Measurements from ENCODE around the gene ZNF385A.

ZNF385A gene

DNA sequence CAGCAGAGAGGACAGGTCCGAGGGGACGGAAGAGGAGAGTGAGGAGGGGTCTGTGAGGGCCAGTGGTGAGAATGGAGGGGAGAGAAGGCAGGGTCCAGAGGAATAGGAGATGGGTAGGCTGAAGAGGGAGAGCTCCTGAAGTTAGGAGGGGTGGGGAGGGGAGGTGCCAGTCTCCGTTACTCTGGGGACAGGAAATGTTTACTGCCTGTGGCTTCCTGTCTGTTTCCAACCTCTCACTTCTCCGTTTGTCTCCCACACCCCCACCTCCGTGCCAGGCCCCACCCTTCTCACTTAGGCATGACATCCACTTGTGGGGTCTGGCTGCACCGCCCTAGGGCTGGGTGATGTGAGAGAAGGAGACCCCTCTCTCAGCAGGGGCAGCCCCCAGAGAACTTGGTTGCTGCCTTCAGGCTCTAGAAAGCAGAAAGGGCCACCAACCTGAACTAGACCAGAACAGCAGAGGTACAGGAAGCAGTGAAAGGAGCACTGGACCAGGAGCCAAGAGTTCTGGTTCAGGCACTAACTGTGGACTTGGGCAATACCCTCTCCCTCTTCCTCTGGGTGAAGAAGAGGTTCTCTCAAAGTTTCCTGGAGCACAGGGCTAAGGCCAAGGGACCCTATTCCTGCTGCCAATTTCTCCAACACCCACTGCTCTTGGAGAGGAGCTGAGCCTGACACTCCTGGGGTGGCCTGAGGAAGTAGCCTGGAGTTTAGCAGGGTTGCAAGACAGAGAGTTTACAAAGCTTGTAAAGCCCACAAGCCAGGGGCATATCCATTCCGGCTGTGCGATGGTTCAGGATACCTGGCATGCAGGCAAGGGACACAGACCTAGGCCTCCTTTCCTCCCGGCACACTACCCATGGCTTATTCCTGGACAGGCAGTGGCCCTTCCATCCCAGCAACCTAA is 29.0 kb upstream of the ZNF385A start:
- TF ChIP-seq, protein P1, sequence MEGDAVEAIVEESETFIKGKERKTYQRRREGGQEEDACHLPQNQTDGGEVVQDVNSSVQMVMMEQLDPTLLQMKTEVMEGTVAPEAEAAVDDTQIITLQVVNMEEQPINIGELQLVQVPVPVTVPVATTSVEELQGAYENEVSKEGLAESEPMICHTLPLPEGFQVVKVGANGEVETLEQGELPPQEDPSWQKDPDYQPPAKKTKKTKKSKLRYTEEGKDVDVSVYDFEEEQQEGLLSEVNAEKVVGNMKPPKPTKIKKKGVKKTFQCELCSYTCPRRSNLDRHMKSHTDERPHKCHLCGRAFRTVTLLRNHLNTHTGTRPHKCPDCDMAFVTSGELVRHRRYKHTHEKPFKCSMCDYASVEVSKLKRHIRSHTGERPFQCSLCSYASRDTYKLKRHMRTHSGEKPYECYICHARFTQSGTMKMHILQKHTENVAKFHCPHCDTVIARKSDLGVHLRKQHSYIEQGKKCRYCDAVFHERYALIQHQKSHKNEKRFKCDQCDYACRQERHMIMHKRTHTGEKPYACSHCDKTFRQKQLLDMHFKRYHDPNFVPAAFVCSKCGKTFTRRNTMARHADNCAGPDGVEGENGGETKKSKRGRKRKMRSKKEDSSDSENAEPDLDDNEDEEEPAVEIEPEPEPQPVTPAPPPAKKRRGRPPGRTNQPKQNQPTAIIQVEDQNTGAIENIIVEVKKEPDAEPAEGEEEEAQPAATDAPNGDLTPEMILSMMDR (IDR thresholded peaks at IDR 0.05; ENCODE audit: extremely low read depth, missing control alignments), result no peak
- DNase-seq (ENCODE audit: low spot score), result no peak

DNA sequence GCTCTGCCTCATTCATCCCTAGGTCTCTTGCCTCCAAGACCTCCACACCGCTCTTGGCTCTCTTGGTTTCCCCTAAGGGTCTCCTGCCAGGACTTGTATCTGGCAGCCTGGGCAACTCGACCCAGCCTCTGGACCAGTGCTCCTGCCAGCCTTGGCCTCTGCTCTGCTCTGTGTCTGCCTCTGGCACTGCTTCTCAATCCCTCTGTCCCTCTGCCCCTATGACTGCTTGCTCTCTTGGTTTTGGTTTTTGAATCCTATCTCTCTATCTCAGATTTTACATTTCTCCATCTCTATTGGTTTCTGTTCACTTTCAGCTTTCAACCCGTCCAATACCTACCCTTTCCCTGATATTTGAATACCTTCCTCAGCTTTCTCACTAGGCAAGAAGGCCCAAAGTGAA is 28.3 kb upstream of the ZNF385A start:
- TF ChIP-seq, protein P1 (IDR thresholded peaks at IDR 0.05; ENCODE audit: extremely low read depth, missing control alignments), result no peak
- DNase-seq (ENCODE audit: low spot score), result no peak

DNA sequence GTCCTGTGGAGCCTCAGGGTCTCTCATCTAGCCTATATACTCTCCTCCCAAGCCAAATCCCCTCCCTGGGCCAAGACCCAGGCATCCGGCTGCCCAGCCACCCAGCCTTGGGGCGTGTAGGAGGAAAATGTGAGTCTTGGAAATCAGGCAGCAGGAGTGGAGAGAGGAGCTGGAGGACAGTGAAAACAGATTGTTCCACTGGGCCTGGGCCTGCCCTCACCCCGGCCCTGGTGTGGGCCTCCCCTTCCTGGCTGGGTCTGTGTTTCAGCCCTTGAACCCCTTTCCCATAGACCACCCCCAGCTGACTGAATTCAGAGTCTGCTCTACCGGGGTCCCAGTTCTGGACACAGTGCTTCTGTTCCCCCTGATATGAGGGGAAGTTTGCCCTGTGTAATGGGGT is 27.8 kb upstream of the ZNF385A start:
- no peak for DNase-seq (ENCODE audit: low spot score)
- TF ChIP-seq, protein P1 (IDR thresholded peaks at IDR 0.05; ENCODE audit: extremely low read depth, missing control alignments), result no peak

DNA sequence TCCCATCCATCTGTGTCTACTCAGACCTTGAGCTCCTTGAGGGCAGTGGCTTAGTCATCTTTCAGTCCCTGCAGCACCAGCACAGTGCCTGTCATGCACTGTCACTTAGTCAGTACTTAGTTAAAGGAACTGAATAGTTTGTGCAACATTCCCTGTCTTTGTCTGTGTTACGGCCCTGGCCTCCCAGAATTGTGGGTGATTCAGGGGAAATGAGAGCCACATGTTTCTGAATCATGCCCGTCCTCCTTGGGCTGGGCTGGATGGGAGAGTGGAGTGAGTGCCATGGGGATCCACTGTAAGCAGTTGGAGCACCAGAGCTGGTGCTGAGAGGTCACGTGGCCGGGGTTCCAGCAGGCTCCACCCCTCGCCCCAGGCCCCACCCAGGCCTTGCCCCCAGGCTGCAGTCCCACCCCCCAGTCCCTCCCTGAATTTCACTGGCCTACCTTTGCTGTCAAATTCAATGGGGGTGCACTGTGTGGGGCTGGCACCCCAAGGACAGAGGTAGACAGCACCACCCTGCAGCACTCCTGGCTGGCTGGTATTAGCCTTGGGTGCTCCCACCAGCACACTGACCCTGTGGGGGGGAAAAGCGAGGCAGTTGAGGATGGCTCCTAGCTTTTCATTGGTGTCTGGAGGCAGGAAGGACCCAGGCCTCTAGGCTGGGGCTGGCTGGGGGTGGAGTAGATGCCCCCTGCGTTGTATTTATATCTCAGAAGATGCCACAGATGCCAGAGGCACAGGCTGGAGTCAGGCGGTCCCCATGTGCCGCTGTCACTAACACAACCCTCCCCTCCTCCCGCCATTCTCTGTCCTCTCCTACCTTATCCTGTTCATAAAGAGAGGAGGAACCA is 27.1 kb upstream of the ZNF385A start:
- DNase-seq (ENCODE audit: low spot score), result no peak
- TF ChIP-seq, protein P1 (IDR thresholded peaks at IDR 0.05; ENCODE audit: extremely low read depth, missing control alignments), result no peak

DNA sequence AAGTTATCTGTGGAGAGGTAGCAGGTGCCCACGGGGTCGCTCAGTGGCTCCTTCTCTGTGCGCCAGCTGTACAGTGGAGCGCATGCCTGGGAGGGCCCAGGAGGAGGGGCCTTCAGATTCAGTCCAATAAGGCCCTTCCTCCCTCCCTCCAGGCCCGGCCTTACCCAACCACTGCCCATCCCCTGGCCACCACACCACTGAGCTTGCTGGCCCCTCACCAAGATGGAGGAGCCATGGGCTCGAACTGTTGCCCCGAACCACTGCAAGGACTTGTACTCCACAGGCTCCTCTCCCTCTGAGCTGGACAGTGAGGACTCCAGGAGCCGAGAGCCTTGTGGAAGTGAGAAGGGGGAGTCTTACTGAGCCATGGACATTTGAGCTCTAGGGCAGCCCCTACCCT is 24.7 kb upstream of the ZNF385A start:
- TF ChIP-seq, protein P1 (IDR thresholded peaks at IDR 0.05; ENCODE audit: extremely low read depth, missing control alignments), result no peak
- no peak for DNase-seq (ENCODE audit: low spot score)

DNA sequence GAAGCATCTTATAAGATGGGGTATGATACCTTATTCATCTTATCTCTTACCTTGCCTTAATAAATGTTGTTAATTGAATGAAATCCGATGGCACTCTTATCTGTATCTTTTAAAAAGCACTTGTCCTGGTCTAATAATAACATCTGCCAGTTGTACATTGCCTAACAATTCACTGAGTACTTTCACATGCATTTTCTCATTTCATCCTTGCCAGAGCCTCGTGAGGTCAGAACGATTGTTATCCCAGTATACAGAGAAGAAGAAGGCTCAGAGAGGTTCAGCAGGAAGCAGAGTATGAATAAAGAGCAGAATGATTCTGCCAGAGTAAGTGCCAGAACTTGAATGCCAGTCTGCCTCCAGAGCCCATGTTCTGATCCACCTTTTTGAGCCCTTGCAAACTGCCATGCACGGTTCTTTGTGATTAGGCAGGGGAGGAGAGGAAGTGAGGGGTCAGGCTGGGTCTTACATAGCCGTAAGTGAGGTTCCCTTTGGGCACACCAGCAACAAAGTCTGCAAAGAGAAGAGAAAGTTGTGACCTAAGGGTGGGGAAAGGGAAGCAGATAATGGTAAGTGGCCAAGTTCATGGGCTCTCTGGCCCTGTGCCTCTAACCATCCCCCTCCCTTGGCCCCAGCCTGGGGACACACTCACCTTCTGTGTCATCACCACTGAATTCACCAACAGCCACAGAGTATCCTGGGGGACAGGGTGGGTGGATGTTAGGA is 22.8 kb upstream of the ZNF385A start:
- no peak for DNase-seq (ENCODE audit: low spot score)
- TF ChIP-seq, protein P1 (IDR thresholded peaks at IDR 0.05; ENCODE audit: extremely low read depth, missing control alignments), result no peak
